Activated T-cell treated with anti-CD3 and anti-CD28 coated beads, Interleukin-2, amount 50 U/mL, for 48 hours (primary cell): ENCODE data around the gene MALSU1.
A peak's percentile ranks its signal among the peaks of the same experiment; 100 is the strongest.

Source experiments
- DNase-seq, 2 experiments: peaks; one replicate each; pipeline ENCODE4 v3.0.0-alpha.2; 2020

MALSU1 gene

DNA sequence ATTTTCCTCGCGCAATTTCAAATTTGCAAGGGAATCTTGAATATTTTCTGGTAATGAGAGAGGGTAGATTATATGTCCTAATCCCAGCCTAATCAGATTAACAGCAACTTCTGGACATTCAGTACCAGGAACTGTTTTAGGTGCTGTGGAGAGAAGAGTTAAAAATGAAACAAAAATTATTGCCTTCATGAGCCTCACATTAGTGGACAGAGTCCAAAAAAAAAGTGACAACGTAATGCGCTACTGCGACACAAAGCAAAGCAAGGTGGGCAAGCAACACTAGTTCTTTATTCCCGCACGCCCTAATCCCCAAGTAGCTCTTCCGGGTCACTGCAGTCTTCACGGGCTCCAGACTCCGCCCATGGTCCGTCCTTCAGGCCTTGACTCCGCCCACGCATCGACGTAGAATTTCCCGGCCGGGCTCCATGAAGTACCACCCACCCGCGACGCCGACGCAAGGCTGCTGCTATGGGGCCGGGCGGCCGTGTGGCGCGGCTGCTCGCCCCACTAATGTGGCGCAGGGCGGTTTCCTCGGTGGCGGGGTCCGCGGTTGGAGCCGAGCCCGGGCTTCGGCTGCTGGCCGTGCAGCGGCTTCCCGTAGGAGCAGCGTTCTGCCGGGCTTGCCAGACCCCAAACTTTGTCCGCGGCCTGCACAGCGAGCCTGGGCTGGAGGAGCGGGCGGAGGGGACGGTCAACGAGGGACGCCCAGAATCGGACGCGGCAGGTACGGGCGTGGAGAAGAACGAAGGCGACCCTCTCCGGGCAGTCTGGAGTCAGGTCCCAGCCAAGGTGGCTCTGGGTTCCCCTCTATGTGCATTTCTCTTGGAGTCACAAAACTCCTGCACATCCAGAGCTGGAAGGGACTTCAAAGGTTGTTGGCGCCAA lies at the start of gene MALSU1:
MALSU1 (plus strand) TSS at position 455 of the 885 bp plus-strand sequence; CDS start at position 469, 14 bp downstream.
- DNase-seq: peak; percentile 96 to 98

DNA sequence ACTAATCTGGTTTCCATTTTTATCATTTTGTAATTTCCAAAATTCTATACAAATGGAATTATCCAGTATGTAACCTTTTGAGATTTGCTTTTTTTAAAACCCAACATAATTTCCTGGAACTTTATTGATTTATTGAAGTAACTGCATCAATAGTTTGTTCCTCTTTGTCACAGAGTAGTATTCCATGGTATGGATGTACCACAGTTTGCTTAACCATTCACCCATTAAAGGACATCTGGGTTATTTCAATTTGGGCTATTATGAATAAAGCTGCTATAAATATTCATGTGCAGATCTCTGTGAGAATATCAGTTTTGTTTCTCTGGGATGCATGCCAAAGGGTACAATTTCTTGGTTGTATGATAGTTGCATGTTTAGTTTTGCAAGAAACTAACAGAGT lies 49.7 kb upstream of the MALSU1 start:
- DNase-seq: no peak

DNA sequence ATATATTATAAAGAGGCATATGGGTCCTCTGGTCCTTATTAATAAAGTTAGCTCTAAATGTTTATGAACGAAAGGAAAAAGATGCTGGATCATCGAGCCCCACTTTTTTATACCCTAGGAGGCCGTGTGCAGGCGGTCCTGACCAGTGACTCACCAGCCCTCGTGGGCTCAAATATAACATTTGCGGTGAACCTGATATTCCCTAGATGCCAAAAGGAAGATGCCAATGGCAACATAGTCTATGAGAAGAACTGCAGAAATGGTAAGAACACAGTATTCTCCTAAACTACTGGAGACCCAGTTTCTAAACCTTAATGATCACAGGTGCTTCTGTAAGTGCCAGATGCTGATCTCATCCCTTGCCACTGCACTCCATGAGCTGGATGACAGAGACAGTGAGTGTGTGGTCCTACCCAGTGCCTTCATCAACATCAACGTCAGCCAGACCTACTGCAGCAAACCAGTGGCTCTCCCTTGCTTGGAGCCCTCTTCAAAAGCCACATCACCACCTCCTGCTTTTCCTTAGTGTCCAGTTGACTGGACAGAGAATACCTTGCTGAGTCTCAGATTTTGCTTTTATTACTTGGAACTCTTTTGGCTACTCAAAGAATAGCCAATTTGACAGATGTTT lies 45.0 kb upstream of the MALSU1 start:
- DNase-seq: no peak

DNA sequence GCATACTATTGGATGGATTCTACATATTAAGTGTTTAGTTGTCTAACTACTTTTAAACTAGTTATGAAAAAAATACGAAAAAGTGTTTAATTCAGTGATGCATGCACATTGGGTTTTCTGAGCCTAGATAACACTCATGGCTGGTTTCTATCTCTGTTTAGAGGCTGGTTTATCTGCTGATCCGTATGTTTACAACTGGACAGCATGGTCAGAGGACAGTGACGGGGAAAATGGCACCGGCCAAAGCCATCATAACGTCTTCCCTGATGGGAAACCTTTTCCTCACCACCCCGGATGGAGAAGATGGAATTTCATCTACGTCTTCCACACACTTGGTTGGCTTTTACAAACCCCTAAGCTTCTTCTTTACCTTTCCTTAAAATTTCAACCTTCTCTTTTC lies 42.4 kb upstream of the MALSU1 start:
- no peak for DNase-seq

DNA sequence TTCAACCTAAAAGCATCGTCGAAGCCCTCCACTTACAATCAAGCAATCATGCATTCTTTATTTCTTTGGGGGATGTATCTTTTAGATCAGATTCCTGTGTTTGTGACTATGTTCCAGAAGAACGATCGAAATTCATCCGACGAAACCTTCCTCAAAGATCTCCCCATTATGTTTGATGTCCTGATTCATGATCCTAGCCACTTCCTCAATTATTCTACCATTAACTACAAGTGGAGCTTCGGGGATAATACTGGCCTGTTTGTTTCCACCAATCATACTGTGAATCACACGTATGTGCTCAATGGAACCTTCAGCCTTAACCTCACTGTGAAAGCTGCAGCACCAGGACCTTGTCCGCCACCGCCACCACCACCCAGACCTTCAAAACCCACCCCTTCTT lies 38.8 kb upstream of the MALSU1 start:
- DNase-seq: no peak

DNA sequence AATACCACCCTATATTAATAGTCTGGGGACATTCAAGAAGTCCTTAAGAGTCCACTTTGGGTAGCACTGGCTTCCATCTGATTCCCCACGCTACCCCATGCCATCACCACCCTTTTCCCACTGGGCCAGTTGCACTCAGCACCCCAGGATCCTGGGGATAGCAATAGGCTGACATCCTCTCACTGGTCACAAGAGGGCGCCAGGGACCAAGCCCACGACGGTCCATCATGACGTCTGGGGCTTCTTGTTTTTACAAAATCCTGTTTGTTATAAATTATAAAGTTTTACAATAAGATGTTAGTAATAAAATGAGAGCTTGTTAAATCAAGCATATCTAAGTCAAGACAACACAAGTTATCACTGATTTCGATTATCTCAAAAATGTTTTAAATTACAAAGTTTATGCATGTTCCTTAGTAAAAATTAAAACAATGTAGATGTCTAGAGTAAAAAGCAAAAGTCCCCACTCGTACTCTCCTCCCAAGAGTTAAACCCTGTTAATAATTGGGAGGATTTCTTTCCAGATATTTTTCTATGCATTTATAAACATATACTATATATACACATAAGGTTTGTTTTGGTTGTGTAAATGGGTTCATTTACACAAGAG lies 37.2 kb upstream of the MALSU1 start:
- DNase-seq: peak; percentile 70 to 71

DNA sequence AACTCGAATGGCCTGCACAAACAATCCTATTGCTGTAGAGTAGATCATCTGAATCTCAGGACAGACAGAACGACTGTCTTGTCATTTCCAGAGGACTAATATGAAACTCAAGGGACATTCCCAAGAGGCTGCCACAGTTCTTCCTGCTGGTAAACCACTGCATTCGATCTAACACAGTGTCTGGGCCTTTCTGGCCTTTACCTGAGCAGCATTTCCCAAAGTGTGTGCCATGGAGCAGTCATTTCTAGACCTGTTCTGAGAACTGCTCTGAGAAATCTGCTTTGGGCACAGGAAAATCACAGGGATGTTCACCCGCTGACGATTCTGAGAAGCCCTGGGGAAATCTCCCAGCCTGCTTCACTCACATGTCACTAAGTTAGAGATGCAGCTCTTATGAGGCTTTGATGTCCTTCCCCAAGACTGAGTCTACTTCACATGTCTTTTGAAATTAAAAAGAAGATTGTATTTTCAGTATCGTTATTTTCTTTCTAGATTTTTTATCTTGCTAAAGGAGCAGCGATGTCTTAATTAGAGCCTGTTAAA lies 34.2 kb upstream of the MALSU1 start:
- DNase-seq: no peak

DNA sequence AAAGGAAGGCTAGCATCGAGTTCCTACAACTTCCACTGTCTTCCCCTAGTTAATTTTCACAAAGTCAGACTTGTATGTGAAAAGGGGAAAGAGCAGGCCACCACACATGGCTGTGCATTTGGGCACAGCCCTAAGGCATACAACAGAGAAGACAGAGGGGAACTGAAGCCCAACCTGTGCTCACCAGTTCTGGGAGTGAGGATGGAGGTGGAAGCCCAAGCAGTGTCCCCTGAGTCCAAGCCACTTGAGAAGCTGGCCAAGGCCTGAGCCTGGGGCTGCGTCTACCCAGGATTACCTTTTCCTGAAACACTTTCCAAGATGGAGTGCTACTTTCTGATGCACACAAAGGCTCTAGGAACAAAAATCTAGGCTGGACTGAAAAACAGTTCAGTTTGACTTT lies 32.2 kb upstream of the MALSU1 start:
- no peak for DNase-seq

DNA sequence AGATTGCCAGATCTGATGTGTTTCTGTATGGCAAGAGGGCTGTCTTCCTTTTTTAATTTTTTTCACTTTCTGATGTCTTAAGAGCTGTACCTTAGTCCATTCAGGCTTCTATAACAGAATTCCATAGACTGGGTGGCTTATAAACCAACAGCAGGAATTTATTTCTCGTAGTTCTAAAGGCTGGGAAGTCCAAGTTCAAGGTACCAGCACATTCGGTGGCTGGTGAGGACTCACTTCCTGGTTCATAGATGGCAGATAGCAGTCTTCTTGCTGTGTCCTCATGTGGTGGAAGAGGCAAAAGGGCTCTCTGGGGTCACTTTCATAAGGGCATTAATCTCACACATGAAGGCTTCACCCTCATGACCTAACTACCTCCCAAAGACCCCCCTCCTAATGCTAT lies 31.8 kb upstream of the MALSU1 start:
- DNase-seq: no peak

DNA sequence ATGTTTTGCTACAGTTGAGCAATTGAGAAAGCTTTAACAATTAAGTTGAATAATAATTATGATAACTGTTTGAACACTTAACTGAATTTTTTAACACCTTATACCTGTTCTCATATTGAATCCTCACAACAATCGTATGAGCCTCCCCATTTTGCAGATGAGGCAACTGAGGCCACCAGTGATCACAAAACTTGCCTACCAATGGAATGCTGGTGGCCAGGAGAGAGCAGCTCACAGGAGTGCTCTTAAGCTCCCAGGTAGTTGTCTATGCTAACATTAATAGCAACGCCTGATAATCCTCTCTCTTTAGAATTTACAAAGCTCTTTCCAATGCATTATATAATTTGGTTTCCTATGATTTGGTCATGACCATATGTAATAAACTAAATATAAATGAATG lies 31.0 kb upstream of the MALSU1 start:
- DNase-seq: no peak

DNA sequence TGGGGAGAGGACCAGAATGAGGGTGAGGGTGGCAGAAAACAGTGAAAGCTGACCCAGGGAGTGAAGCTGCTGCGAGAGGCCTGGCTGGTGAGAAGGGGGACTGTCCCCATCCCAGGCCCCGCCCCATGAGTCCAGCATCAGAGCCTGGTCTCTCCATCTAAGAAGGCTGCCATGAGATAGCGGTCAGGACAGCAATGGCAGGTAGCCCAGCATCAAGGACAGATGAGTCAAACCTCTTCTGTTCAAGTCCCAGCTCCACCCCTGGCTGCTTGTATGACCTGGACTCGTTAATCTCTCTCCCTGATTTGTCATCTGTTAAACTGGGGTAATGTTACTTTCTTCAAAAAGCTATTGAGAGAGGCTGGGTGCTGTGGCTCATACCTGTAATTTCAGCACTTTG lies 30.4 kb upstream of the MALSU1 start:
- no peak for DNase-seq

DNA sequence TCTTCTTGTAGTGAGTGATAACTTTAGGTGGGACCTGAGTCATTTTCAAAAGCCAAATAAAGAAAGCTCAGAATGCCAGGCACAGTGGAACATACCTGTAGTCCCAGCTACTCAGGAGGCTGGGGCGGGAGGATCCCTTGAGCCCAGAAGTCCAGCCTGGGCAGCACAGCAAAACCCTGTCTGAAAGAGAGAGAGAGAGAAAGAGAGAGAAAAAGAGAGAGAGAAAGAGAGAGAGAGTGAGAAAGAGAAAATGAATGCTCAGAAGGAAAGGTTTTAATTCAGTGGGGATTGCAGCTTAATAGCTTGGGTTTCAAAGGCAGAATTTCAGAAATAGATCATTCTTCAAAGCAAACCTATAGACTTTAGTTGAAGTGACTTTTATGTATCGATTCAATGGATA lies 26.9 kb upstream of the MALSU1 start:
- DNase-seq: no peak

DNA sequence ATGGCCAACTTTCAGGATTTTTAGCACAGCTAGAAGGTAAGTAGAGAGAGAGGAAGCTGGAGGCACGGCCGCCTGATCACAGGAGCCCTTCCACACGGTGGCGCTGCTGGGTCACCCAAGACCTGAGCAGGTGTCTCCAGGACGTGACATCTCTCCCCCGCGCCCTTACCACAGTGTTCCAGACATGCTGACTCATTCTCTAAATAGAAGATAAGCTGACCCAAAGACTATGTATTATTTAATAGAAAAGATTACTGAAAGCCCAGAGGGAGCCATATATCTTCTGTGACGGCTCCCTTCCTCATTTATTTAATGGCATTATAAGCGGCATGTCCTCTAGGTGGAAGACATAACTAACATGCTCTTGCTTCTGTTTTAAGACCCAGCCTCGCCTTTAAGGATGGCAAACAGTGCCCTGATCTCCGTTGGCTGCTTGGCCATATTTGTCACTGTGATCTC lies 26.0 kb upstream of the MALSU1 start:
- DNase-seq: peak; percentile 95

DNA sequence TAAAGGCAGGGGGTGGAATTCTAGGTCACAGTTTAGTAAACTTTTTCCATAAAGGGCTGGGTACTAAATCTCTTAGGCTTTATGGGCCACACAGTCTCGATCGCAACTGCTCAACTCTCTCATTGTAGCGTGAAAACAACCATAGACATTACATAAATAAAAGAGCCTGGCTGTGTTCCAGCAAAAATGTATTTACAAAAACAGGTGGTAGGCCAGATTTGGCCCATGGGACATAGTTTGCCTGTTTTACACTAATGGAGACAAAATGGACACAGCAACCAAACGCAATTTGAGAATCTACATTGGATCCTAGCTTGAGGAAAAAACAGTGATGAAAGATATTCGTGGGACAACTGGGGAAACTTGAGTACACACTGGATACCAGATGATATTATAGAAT lies 23.2 kb upstream of the MALSU1 start:
- no peak for DNase-seq

DNA sequence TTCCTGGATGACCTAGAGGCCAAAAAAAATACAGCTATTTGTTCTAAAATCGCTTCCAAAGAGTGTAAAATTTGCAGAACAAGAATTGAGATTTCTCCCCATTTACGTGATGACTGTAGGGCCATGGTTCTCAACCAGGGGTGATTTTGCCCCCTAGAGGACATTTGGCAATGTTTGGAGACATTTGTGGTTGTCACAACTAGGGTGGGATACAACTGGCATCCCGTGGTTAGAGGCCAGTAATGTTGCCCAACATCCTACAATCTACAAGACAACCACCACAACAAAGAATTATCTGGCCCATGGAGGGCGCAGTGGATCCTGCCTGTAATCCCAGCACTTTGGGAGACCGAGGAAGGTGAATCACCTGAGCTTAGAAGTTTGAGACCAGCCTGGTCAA lies 22.8 kb upstream of the MALSU1 start:
- DNase-seq: no peak

DNA sequence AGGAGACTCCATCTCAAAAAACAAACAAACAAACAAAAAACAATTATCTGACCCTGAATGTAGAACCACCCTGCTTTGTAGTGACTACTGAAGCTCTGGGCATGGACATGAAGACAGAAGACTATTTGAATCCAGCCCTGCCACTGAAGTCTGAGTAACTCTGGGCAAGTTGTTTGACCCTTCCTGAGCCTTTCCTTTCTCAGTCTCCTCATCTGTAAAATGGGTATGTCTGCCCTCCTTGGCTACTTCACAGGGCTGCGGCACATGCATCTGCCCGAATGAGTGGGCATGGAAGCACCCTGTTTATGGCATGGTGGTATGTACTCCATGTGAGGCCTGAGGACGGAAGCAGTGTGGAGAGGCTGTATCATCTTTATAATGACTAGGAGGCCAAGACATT lies 22.2 kb upstream of the MALSU1 start:
- no peak for DNase-seq

DNA sequence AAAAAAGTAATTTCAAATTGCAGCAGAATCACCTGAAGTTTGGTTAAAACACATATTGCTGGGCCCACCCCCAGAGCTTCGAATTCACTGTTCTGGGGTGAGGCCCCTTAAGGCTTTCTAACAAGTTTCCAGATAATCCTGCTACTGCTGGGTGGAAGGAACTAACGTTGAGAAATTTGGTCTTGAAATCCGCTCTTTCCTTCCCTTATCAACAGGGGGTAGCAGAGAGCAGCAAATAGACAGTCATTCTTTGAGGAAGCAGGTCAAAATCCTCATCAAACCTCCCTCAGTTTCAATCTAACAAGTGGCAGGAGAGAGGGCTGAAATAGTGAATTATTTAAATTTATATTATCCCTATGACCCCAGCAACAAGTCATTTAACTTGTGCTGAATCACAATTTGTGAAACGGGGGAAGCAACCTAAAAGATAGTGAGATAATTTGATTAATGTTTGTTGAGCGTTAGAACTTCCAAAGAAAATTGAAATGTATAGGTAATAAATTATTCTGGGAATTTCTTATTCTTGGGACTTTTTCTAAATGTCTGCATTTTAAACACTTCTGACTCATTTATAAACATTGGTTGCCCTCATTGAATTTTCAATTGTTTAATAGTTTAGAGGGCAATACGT lies 21.7 kb upstream of the MALSU1 start:
- DNase-seq: peak in 1 of 2 experiments; percentile 33

DNA sequence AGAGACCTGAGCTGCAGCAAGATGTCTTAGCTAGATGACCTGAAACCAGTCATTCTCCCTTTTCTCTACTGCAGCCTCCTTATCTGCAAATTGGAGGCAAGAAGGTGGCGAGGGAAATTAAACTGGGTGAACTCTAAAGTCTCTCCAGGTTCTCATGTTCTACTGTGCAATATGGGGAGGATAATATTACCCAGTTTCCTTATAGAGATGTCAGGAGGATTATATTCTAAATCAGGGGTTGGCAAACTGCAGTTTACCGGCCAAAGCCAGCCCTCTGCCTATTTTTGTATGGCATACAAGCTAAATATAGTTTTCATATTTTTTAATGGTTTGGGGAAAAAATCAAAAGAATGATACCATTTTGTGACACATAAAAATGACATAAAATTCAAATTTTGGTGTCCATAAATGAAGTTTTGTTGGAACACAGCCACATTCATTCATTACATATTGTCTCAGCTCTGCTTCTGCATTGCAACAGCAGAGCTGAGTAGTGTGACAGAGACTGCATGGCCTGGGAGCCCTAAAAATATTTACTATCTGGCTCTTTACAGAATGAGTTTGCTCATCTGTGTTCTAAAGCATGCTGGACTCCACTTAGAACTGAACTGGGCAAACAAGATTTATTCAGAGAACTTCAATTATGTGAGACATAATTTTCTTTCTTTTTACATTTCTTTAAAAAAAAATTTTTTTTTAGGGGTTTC lies 19.2 kb upstream of the MALSU1 start:
- no peak for DNase-seq

DNA sequence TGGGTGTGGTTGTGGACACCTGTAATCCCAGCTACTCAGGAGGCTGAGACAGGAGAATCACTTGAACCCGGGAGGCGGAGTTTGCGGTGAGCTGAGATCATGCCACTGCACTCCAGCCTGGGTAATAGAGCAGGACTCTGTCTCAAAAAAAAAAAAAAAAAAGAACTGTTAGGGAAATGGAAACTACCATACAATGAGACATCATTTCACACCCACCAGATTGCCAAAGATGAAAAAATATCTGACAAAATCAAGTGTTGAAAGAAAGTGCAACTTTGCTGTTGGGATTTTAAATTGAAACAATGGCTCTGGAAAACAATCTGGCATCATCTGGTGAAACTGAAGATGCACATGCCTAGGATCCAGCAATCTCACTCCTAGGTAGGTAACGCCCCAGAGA lies 16.1 kb upstream of the MALSU1 start:
- DNase-seq: no peak

DNA sequence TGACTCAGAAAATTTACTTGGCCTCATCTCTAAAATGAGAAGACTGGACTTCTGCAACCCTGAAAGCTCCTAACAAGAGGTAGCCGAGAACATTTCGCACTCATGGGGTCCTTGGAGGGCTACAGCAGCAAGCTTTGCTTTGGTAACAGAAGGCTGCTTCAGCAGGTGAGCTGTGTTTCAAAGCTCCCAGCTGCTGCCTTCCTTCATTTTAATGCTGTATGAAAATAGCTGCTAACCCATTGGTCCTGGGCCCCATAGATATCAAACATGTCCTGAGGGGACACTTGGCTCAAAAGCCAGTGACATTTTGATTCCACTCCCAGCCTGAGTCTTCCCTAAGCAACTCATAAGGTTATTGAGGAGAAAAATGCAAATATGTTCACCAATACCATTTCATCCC lies 14.3 kb upstream of the MALSU1 start:
- DNase-seq: no peak

DNA sequence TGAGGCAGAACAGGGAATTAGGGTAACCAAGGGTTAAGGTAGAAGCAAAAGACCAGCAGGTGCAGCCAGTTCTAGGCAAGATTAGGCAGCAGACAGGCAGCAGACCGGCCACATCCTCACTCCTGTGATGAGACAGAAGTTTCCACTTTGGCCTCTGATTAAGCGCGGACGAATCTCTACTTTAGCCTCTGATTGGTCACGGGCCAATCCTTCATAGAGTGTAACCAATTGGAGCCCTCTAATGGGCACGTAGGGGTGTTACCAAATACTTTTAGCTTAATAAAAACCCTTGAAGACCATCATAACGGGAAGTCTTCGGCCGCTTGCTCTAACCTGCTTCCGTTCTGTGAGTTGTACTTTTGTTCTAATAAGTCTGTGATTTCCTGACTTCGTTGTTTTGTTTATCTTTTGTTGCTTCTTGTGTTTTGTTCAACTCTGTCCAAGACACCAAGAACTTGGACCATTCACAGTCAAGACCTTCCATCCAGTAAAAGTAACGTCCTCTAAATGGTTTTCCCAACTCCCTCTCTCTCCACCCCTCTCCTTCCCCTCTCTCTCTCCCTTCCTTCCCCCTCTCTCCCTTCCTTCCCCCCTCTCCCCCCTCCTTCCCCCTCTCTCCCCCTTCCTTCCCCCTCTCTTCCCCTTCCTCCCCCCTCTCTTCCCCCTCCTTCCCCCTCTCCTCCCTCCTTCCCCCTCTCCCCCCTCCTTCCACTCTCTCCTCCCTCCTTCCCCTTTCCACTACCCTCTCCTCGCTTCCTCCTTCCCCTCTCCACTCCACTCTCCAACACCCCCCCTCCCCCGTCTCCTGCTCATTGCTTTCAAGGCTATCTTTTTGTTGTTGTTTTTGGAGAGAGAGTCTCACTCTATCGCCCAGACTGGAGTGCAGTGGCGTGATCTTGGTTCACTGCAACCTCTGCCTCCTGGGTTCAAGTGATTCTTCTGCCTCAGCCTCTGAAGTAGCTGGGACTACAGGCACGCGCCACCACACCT lies 13.2 kb upstream of the MALSU1 start:
- DNase-seq: no peak
